Gastroesophageal sphincter (tissue), 3 donors: ENCODE measurements around the gene S1PR2.

Source experiments
- CTCF ChIP-seq, 4 experiments: fragments of 200-600 bp in 2 of 4; fragments of 450-650 bp in 2 of 4; sonication (generic) in 1 of 4; IDR thresholded peaks; one replicate each; pipeline ENCODE4 v1.5.1; 2017 to 2019; ENCODE audit warnings: antibody characterized with exemption in 4 of 4, mild to moderate bottlenecking in 2 of 4, moderate library complexity in 2 of 4
- POLR2AphosphoS5 ChIP-seq: sonication (generic); formaldehyde crosslinking; IDR thresholded peaks from one replicate; pipeline ENCODE4 v1.6.1; 2017; ENCODE audit warnings: antibody characterized with exemption

- TF ChIP-seq CTCF (IDR thresholded peaks at IDR 0.05) (no peak), POLR2AphosphoS5 (no peak)
Observed at GRCh38 chr19:10180459-10180858, 50.7 kb downstream of the S1PR2 start.
